Activated naive CD4-positive, alpha-beta T cell (primary cell): ENCODE data around the gene CTIF.
"Not testable (repeated sequence)": the region's sequence is repeated elsewhere in the genome, so short reads cannot be mapped to it uniquely, and the experiment has no call there.

Experiments
- DNase-seq, 4 experiments: peaks; one replicate each; lab custom pipeline; 2025; lab: John Stamatoyannopoulos, UW

The CTIF gene

GRCh38 chr18:48538531-48539405, at the start of gene CTIF:
Gene CTIF (plus strand): TSS chr18:48539031. CDS start chr18:48619566, 80,535 bp downstream.
- peak in 2 of 4 experiments; percentile 24 to 34 for DNase-seq

GRCh38 chr18:48490641-48491293, 48.1 kb upstream of the CTIF start:
- DNase-seq, result no peak

- DNase-seq, result no peak
Measured at GRCh38 chr18:48492880-48493279, 46.0 kb upstream of the CTIF start.

GRCh38 chr18:48493434-48494230, 45.2 kb upstream of the CTIF start:
- no peak for DNase-seq

- DNase-seq, result no peak
Measured at GRCh38 chr18:48497863-48498262, 41.0 kb upstream of the CTIF start.

GRCh38 chr18:48500517-48500916, 38.3 kb upstream of the CTIF start:
- no peak for DNase-seq

GRCh38 chr18:48502906-48503305, 35.9 kb upstream of the CTIF start:
- no peak for DNase-seq

GRCh38 chr18:48504819-48505218, 34.0 kb upstream of the CTIF start:
- DNase-seq, result no peak

GRCh38 chr18:48506983-48507568, 31.8 kb upstream of the CTIF start:
- not testable (repeated sequence) for DNase-seq

- DNase-seq, result not testable (repeated sequence)
Measured at GRCh38 chr18:48512498-48512897, 26.3 kb upstream of the CTIF start.

- no peak for DNase-seq
Measured at GRCh38 chr18:48514786-48515185, 24.0 kb upstream of the CTIF start.

GRCh38 chr18:48517048-48517447, 21.8 kb upstream of the CTIF start:
- DNase-seq, result no peak

- no peak for DNase-seq
Measured at GRCh38 chr18:48519431-48520100, 19.3 kb upstream of the CTIF start.

- no peak for DNase-seq
Measured at GRCh38 chr18:48521723-48522122, 17.1 kb upstream of the CTIF start.

- DNase-seq, result no peak
Measured at GRCh38 chr18:48525671-48526070, 13.2 kb upstream of the CTIF start.

GRCh38 chr18:48527461-48527860, 11.4 kb upstream of the CTIF start:
- DNase-seq, result no peak

- no peak for DNase-seq
Measured at GRCh38 chr18:48528861-48529260, 10.0 kb upstream of the CTIF start.

- no peak for DNase-seq
Measured at GRCh38 chr18:48529796-48530195, 9.0 kb upstream of the CTIF start.

GRCh38 chr18:48530399-48531081, 8.3 kb upstream of the CTIF start:
- DNase-seq, result no peak

GRCh38 chr18:48531082-48531403, 7.8 kb upstream of the CTIF start:
- no peak for DNase-seq

GRCh38 chr18:48531908-48532307, 6.9 kb upstream of the CTIF start:
- no peak for DNase-seq
